ENCODE data around the gene CD300LG.

The CD300LG gene

DNA sequence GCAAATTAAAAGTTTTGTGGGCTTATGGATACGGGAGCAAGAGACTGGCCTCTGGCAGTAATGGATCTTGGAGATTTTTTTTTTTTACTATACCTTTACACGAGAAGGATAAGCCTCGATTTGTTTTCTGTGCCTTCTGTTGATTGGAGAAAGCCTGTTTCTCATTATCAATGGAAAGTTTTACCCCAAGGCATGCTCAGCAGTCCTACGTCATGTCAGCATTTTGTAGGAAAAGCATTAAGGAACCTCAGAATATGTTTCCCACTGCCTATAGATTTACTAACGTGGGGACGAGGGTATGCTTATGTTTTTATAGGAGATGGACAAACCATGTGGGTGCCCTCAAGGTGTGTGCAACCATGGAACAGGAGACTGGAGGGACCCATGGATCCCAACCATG is 26.8 kb downstream of the CD300LG start:
- no peak for TF ChIP-seq FOXP2 (optimal IDR thresholded peaks at IDR 0.05; ENCODE audit: borderline replicate concordance, extremely low read depth, extremely low read length, insufficient read depth)
- TF ChIP-seq, protein P1, sequence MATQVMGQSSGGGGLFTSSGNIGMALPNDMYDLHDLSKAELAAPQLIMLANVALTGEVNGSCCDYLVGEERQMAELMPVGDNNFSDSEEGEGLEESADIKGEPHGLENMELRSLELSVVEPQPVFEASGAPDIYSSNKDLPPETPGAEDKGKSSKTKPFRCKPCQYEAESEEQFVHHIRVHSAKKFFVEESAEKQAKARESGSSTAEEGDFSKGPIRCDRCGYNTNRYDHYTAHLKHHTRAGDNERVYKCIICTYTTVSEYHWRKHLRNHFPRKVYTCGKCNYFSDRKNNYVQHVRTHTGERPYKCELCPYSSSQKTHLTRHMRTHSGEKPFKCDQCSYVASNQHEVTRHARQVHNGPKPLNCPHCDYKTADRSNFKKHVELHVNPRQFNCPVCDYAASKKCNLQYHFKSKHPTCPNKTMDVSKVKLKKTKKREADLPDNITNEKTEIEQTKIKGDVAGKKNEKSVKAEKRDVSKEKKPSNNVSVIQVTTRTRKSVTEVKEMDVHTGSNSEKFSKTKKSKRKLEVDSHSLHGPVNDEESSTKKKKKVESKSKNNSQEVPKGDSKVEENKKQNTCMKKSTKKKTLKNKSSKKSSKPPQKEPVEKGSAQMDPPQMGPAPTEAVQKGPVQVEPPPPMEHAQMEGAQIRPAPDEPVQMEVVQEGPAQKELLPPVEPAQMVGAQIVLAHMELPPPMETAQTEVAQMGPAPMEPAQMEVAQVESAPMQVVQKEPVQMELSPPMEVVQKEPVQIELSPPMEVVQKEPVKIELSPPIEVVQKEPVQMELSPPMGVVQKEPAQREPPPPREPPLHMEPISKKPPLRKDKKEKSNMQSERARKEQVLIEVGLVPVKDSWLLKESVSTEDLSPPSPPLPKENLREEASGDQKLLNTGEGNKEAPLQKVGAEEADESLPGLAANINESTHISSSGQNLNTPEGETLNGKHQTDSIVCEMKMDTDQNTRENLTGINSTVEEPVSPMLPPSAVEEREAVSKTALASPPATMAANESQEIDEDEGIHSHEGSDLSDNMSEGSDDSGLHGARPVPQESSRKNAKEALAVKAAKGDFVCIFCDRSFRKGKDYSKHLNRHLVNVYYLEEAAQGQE (IDR thresholded peaks at IDR 0.05; ENCODE audit: insufficient read depth in 1 of 2, low read depth in 2 of 2, low read length in 2 of 2): no peak
- no peak for TF ChIP-seq SIN3A (IDR thresholded peaks at IDR 0.05; ENCODE audit: borderline replicate concordance, insufficient read depth, low read length)
- no peak for TF ChIP-seq POLR2AphosphoS5 (IDR thresholded peaks at IDR 0.05; ENCODE audit: low read depth, low read length)
- TF ChIP-seq TAF1 (IDR thresholded peaks at IDR 0.05; ENCODE audit: borderline replicate concordance, insufficient read depth, low read length): no peak

DNA sequence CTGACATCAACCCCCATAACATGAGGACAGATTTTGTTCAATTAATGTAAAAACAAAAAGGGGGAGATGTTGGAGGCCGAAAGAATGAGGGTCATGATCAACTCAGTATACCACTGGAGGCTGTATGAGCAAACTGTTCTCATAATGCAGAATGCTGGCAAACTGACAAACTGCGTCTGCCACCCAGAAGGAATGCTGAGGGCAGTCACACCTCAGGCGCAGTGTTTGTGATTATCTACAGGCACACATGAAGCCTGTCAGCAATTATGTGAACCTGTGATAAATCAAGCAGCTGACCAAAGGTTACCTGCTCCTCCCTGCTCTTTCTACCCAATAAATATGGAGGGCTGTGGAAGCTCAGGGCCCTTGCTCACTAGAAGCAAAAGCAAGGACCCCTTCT is 27.3 kb downstream of the CD300LG start:
- TF ChIP-seq, protein P1 (IDR thresholded peaks at IDR 0.05; ENCODE audit: insufficient read depth in 1 of 2, low read depth in 2 of 2, low read length in 2 of 2): no peak
- TF ChIP-seq TAF1 (IDR thresholded peaks at IDR 0.05; ENCODE audit: borderline replicate concordance, insufficient read depth, low read length) (no peak), POLR2AphosphoS5 (IDR thresholded peaks at IDR 0.05; ENCODE audit: low read depth, low read length) (no peak), SIN3A (IDR thresholded peaks at IDR 0.05; ENCODE audit: borderline replicate concordance, insufficient read depth, low read length) (no peak), FOXP2 (optimal IDR thresholded peaks at IDR 0.05; ENCODE audit: borderline replicate concordance, extremely low read depth, extremely low read length, insufficient read depth) (no peak)

DNA sequence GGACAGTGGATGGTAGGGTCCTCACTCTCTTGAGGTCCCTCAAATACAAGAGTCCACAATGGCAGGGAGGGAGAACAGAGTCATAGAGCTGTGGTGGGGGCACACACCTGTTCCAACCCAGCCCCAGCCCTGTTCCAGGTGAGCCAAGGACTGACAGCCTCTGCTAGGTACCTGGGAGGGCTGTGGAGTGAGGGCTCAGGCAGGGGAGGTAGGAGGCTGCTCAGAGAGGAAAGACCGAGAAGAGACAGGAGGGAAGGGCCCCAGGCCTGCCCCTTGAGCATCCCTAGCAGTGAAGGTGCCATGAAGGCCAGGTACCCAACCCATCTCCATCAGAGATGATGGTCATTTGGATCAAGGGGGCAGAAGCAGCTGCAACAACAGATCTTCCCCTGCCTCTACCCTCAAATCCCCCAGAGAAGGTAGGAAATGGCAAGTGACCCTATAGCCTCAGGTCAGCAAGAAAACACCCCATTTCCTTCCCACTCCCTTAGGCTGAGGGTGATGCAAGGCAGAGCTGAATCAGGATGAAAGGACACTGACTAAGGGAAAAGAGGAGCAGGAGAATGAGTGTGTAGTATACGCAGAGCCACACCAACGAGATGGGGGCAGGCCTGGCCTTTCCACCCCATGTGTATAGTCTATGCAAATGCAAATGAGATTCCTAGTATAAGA is 28.6 kb downstream of the CD300LG start:
- no peak for TF ChIP-seq POLR2AphosphoS5 (IDR thresholded peaks at IDR 0.05; ENCODE audit: low read depth, low read length)

DNA sequence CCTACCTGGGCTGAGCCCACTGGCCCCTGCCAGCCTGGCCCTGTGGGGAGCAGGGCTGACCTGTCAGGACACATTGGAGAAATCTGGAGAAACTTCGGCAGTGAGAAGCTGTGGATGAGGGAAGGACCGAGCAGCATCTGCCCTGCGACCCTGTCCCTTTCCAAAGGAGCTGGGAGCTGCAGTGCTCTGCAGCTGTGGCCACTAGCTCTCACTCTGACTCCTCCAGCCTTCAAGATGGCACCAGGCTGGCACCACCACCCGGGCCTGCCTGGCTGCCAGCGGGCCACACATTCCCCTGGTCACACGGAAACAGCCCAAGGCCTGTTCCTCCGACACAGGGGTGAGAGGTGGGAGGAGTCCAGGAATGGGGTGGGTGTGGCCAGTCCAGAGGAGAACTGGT is 30.1 kb downstream of the CD300LG start:
- TF ChIP-seq FOXP2 (optimal IDR thresholded peaks at IDR 0.05; ENCODE audit: borderline replicate concordance, extremely low read depth, extremely low read length, insufficient read depth) (no peak), SIN3A (IDR thresholded peaks at IDR 0.05; ENCODE audit: borderline replicate concordance, insufficient read depth, low read length) (no peak), POLR2AphosphoS5 (IDR thresholded peaks at IDR 0.05; ENCODE audit: low read depth, low read length) (no peak), TAF1 (IDR thresholded peaks at IDR 0.05; ENCODE audit: borderline replicate concordance, insufficient read depth, low read length) (no peak)
- TF ChIP-seq, protein P1 (IDR thresholded peaks at IDR 0.05; ENCODE audit: insufficient read depth in 1 of 2, low read depth in 2 of 2, low read length in 2 of 2): no peak

GRCh38 chr17:43877451-43878155 is 30.6 kb downstream of the CD300LG start:
- TF ChIP-seq, protein P1 (IDR thresholded peaks at IDR 0.05; ENCODE audit: insufficient read depth in 1 of 2, low read depth in 2 of 2, low read length in 2 of 2): no peak
- TF ChIP-seq POLR2AphosphoS5 (IDR thresholded peaks at IDR 0.05; ENCODE audit: low read depth, low read length) (no peak), TAF1 (IDR thresholded peaks at IDR 0.05; ENCODE audit: borderline replicate concordance, insufficient read depth, low read length) (no peak), FOXP2 (optimal IDR thresholded peaks at IDR 0.05; ENCODE audit: borderline replicate concordance, extremely low read depth, extremely low read length, insufficient read depth) (no peak), SIN3A (IDR thresholded peaks at IDR 0.05; ENCODE audit: borderline replicate concordance, insufficient read depth, low read length) (no peak)

Measured in PFSK-1 (cell line).